ENCODE measurements around the gene SLC32A1. TPM values are rescaled to one million over a fixed set of nuclear protein-coding genes. Genes with fewer than 3 reads are reported as not detected.
A peak's percentile ranks its signal among the peaks of the same experiment; 100 is the strongest.

The SLC32A1 gene
- total RNA-seq, 1 donor from 2014 or later: not detected

DNA sequence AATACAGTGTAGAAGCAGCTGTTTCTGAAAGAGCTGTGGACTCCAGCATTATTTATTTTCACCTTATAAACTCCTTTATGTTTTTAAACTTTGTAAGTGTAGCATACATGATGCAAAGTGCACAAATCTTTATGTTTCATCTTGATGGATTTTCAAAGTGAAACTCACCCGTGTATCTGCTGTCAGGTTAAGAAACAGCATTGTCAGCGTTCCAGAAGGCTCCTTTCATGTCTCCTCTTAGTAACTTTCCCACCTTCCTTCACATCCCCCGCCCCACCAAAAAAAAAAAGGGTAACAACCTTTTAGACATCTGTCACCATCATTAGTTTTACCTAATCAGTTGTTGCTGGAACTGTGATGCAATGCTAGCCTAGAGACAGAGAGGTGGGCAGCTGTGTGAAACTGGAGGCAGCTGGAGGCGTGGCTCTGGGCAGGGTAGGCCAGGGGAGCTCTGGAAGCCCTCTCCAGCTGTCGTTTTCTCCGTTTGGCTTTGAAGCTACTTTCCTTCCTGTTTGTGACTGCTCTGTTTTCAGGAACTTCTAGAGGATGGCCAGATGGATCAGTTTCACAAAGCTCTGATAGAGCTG is 31.1 kb downstream of the SLC32A1 start:
- DNase-seq: no peak

DNA sequence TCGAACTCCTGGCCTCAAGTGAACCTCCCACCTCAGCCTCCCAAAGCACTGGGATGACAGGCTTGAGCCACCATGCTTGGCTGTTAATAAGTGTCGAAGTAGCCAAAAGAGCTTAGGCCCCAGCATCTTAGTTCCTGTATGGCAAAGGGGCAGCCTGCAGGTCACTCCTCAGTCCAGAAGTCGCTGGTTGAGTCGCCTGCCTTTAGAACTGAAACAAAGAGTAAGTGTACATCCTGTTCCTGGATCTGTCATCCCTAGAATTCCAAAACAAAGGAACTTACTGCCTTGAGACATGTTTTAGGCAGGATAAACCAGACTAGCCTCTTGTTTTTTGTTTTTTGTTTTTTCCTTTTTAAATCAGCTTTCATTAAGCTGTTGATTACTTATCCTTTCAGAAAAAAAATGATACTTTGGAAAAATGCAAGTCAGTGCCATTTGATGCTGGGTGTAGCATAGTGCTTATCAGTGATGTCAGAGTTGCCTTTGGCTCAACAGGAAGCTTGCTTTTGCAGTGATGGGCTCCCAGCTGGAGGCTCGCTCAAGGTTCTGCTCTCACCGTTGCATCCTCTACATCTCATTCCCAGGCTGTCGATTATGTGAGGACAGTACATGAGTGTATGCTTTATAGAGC is 33.0 kb downstream of the SLC32A1 start:
- DNase-seq: peak; percentile 82

DNA sequence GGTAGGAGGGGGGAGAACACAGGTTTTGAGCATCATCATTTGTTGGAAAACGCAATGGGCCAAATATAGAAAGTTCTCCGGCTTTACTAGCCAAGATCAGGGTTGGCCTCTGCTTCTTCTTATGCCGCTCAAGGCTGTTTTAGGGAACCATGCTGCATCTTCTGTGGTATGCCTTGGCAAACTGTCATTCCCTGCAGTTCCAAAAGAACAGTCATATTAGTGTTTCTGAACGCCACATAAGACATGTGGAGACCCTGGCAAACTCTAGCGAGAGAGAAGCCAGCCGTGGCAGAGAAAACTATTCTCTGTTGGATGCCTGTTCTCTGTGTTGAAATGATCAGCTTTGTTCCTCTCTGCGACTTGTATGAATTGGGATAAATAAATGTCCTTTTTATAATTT is 34.8 kb downstream of the SLC32A1 start:
- no peak for DNase-seq

DNA sequence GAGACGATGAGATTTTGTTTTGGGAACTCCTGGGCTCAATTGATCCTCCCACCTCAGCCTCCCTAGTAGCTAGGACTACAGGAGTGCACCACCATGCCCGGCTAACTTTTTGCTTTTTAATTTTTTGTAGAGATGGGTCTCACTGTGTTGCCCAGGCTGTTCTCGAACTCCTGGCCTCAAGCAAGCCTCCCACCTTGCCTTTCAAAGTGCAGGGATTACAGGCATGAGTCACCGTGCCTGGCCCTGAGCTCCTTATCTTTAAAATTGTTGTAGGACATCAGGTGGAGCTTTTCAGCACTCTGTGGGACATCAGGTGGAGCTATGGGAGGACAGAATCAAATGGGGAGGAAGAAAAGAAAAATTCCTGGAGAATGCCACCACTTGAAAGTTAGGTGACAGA is 36.7 kb downstream of the SLC32A1 start:
- no peak for DNase-seq

DNA sequence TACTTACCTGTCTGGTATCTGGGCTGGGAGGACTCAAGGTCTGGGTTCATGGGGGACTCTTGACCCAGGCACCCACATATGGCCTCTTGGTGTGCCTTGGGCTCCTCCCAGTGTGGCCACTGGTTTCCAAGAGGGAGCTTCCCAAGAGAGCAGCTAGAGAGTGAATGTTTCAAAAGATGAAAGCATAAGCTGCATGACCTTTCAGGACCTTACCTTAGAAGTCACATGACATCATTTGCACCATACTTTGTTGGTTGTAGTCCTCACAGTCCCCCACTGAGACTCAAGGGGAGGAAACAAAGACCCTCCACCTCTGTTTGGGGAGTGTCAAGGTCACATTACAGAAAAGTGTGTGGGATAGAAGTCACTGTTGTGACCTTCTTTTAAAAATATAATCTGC is 37.9 kb downstream of the SLC32A1 start:
- no peak for DNase-seq

DNA sequence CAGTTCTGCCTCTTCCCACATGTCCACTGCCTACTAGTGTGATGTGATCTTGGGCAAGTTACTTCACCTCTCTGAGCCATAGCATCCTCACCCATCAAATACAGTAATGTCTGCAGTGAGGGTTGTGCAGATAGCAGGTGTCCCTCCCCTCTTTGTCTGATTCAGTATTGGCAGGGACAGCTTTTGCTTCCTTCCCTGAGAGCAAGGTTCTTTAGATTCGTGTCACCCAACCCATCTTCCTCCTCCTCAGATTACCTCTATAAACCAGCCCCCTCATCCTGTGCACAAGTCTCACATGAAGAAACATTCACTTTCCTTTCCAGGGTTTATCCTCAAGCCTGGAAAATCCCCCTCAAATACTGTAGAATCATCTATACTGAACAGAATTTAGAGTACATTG is 39.3 kb downstream of the SLC32A1 start:
- no peak for DNase-seq

DNA sequence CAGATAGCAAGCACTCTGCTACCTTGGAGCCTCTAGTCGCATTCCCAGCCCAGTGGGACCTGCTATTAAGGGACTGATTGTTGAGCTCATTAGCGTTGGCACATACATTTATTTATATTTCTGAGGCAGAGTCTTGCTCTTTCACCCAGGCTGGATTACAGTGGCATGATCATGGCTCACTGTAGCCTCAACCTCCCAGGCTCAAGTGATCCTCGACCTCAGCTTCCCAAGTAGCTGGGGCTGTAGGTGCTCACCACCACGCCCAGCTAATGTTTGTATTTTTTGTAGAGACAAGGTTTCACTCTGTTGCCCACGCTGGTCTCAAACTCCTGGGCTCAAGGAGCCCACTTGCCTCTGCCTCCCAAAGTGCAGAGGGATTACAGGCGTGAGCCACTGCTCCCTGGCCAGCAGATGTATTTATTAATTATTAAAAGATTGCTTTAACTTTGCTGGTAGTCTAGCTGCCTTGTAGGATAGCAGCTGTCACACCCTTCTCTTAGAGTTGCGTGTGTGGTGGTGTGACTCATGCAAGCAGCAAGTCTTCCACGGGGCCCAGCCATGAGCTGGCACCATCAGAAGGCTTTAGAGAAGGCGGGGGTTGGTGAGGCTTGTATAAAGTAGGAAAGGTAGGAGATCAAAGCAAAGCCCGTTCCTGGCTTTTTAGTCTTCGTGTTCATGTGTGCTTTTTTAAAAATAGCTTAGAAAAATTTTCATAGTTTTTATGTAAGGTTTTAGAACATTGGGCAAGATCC is 40.5 kb downstream of the SLC32A1 start:
- peak; percentile 81 for DNase-seq

DNA sequence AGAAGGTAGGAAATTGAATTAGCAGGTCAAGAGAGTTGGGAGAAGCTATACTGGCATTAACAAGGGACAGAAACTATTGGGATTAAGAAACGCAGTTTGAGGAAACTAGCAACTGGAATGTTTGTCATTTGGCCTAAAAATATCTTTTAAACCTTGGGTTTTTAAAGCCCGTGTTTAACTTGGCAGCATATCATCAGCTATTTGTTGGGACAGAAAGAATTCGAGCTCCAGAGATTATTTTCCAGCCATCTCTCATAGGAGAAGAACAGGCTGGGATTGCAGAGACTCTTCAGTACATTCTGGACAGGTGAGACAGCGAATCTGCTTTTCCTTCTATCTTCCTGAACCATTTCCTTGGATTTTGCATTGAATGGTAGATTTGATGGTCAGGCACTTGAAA is 41.8 kb downstream of the SLC32A1 start:
- no peak for DNase-seq

DNA sequence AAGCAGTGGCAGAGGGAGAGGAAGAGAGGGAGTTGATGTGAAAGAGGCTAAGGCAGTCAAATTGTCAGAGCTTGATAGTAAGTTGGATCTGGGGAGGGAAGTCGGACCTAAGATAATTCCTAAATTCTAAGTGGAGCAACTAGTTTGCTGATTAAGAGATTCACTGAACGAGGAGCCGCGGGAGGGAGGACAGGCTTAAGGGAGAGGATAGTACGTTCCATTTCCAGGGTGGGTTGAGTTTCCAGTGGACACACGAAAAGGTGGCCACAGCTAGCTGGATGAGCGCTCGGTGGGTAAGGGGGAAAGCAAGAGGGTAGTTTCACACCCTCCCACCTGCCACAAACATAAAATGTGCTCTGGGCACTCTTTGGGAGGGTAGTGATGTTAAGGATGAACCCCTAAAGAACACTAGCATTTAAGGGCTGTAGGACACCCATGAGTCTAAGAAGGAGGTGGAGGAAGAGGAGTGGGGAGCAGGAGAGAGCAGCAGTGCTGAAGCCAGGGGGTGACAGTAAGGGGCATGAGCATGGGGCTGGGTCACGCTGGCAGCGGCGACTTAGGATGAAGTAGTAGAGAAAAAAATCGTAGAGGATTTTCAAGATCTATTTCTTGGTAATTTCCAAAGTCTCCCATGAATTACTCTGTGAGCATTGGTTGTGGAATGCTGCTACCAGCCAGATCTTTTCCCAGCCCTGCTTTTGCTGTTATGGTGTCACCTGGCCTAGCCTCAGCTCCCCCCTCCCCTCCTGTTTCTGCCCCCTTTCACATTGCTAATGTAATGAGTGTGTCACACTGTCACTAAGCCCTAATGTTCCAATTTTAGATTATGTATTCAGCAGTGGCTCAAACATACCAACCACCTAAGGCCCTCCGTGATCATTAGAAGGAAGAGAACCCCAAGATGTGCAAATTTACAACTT is 45.4 kb downstream of the SLC32A1 start:
- no peak for DNase-seq

DNA sequence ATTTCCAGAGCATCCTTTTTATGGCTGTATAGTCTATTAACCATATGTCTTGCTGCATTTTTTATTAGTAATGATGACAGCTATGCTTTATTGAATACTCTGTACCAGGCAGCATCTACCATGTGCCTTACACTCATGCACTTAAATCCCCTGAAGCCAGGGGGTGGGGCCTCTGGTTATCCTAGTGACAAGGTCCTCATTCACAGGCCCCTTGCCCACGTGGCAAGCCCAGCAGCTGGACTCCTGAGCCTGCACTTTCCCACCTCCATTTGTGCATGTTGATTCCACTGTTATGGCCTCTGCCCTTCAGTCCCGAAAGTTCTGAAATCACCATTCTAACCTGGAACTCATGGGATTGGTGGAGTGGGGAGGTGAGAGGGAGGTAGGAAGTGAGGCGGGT is 46.3 kb downstream of the SLC32A1 start:
- no peak for DNase-seq

DNA sequence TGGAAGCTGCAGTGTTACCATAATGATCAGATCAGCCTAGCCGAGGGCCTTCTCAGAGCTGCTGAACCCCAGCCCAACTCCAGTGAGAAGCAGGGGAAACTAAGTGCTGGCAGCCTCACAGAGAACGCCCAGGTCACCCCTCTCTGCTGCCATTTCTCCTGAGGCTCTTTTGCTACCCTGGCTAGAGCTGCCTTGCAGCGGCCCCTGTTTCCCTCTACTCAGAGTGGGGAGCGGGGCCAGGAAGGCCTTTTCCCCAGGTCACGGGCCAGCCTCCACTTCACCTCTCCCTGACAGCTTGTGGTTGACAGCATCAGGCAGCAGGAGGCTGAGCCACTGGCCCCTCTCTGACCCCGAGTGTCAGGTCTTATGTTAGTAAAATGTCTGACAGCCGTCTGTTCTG is 46.7 kb downstream of the SLC32A1 start:
- DNase-seq: no peak

DNA sequence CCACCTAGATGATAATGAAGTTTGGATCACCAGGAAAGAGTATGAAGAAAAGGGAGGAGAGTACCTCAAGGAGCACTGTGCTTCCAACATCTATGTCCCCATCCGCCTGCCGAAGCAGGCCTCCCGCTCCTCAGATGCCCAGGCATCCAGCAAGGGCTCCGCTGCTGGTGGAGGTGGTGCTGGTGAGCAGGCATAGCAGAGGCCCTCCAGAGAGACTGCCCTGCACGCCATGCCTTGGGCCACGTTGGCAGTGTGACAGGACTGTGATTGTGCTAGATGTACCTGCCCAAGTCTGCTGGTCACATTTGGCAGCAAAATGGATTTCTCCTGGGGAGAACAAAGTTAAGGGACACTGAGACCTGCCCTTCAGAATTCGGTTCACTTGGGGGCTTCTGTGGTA is 47.3 kb downstream of the SLC32A1 start:
- DNase-seq: no peak

DNA sequence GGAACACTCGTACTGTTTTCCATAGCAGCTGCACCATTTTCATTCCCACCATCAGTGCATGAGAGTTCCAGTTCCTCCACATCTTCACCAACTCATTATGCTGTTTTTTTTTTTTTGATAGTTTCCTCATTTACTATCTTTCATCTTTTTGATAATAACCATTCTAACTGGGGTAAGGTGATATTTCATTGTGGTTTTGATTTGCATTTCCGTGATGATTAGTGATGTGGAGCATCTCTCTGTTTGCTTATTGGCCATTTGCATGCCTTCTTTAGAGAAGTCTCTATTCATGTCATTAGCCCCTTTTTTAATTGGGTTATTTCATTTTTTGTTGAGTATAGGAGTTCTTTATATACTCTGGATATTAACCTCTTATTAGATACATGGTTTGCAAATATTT is 49.9 kb downstream of the SLC32A1 start:
- no peak for DNase-seq

DNA sequence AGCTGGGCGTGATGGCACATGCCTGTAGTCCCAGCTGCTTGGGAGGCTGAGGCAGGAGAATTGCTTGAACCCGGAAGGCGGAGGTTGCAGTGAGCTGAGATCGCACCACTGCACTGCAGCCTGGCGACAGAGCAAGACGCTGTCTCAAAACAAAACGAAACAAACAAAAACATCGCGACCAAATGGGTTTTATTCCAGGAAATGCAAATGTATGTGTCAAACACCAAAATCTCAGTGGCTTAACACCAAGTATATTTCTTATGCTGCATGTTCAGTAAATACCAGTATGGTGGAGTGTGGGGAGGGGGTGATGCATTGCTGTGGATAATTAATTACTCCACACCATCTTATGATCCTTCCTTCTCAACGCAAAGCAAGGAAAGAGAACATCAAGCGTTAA is 52.1 kb downstream of the SLC32A1 start:
- no peak for DNase-seq

Other genes starting within 250 kb of the SLC32A1 start
- gene ADIG, start 143.3 kb upstream of the SLC32A1 start, total RNA-seq: not detected in 2 replicates
- gene ARHGAP40, start 122.7 kb upstream of the SLC32A1 start, total RNA-seq: 0.09 TPM in 1 of 2 replicates, not detected in the other
- 9.7 and 14.1 TPM in 2 replicates for gene ACTR5, start 24.0 kb downstream of the SLC32A1 start, total RNA-seq
- gene PPP1R16B, start 81.2 kb downstream of the SLC32A1 start, total RNA-seq: 247 and 304 TPM in 2 replicates
- 23.5 and 67.6 TPM in 2 replicates for gene FAM83D, start 201.9 kb downstream of the SLC32A1 start, total RNA-seq
- gene DHX35, start 237.9 kb downstream of the SLC32A1 start, total RNA-seq: 12.9 and 13.3 TPM in 2 replicates